ENCODE measurements around the gene MYBPC1. TPM values are rescaled to one million over a fixed set of nuclear protein-coding genes. Genes with fewer than 3 reads are reported as not detected.

MYBPC1 gene
- total and polyA plus RNA-seq, 9 of the 15 experiments (the other 6 are each of a cell fraction or from before 2014, with no cell fraction given) = not detected

DNA sequence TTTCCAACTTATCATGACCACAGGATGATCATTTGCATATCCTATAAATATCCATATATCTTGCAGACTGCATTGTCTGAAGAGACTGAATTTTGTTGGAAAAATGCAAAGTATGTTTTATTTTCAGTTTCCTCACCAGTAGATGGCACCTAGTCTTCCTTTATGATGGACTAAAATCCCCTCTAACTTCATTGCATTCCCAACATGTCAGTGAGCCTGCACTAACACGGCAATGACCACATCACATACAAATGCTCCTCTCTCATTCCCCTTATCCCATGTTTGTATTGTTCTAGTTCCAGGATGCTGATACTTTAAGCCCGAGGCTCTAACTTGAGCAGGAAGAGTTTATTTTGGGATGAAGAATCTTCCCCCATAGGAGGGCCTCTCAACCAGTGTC, 24.7 kb upstream of the MYBPC1 start:
- in situ Hi-C loops (cut with MboI) (no loop called here), intact Hi-C loops (cut with micrococcal nuclease) (loop anchor here (2.0 to 10.0 kb wide), 3 partner anchors 155 to 265 kb away; partner anchors contain the start of gene GNPTAB)
- BruUV-seq (replicated peaks) = no TSS peak
- DNase-seq (ENCODE audit: extremely low read depth in 1 of 4, low spot score in 3 of 4) = peak in 1 of 4 experiments; percentile 10
- Histone ChIP-seq H3K27ac (ENCODE audit: extremely low read depth, low read depth, low read length) (no peak overlapping the region), H3K4me3 (no peak overlapping the region), H3K4me1 (replicated peaks in 1 of 2; ENCODE audit: control insufficient read depth in 2 of 2, insufficient read depth in 2 of 2, low read length in 2 of 2) (no peaks in the 10 kb centered on the region), H3K9me3 (replicated peaks; ENCODE audit: control insufficient read depth, insufficient read depth, low read depth, low read length) (no peaks in the 10 kb centered on the region), H3K4me2 (ENCODE audit: insufficient read depth, low read length) (no peak overlapping the region), H3K9me1 (ENCODE audit: control insufficient read depth, insufficient read depth, low read length) (no peaks in the 10 kb centered on the region), H3K27me3 (ENCODE audit: control insufficient read depth in 2 of 2, insufficient read depth in 2 of 2, low read length in 2 of 2) (peaks cover 18 to 21% of the 10 kb centered on the region in 2 experiments), H2AFZ (ENCODE audit: low read depth, low read length) (no peak overlapping the region), H3K36me3 (ENCODE audit: control insufficient read depth, insufficient read depth, low read length) (no peaks in the 10 kb centered on the region), H3K9ac (ENCODE audit: insufficient read depth in 1 of 2, low read depth in 2 of 2, low read length in 2 of 2) (no peak overlapping the region), H3K79me2 (ENCODE audit: control insufficient read depth, insufficient read depth, low read length) (no peaks in the 10 kb centered on the region), H4K20me1 (replicated peaks; ENCODE audit: control insufficient read depth, insufficient read depth, low read length) (no peaks in the 10 kb centered on the region)
- no peak for TF ChIP-seq TEAD1 (CRISPR knock-in tag; IDR thresholded peaks at IDR 0.05)
- TF ChIP-seq RAD21 (CRISPR knock-in tag; conservative IDR thresholded peaks at IDR 0.05 in 1 of 2, IDR thresholded peaks at IDR 0.05 in 1 of 2) = peak; percentile 28 to 55; a peak in 3 of 4 replicates
- TF ChIP-seq REST (IDR thresholded peaks at IDR 0.05; ENCODE audit: borderline replicate concordance) = 0 out of 2 replicates have a peak, but pooled peaks have one; percentile 25
- TF ChIP-seq REST (CRISPR knock-in tag; IDR thresholded peaks at IDR 0.05; ENCODE audit: low read depth) = no peak
- TF ChIP-seq U2AF1 (optimal IDR thresholded peaks at IDR 0.05; ENCODE audit: low read depth, low read length) = no peak
- TF ChIP-seq ZKSCAN1 (IDR thresholded peaks at IDR 0.05; ENCODE audit: low read depth, low read length) = no peak
- TF ChIP-seq, protein P1, sequence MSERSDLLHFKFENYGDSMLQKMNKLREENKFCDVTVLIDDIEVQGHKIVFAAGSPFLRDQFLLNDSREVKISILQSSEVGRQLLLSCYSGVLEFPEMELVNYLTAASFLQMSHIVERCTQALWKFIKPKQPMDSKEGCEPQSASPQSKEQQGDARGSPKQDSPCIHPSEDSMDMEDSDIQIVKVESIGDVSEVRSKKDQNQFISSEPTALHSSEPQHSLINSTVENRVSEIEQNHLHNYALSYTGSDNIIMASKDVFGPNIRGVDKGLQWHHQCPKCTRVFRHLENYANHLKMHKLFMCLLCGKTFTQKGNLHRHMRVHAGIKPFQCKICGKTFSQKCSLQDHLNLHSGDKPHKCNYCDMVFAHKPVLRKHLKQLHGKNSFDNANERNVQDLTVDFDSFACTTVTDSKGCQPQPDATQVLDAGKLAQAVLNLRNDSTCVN (CRISPR knock-in tag; IDR thresholded peaks at IDR 0.05) = no peak
- no peak for TF ChIP-seq TARDBP (IDR thresholded peaks at IDR 0.05)
- TF ChIP-seq CTCF (IDR thresholded peaks at IDR 0.05 in 2 of 3, conservative IDR thresholded peaks at IDR 0.05 in 1 of 3; ENCODE audit: insufficient read depth in 2 of 3, low read depth in 1 of 3, low read length in 3 of 3) = peak in 2 of 3 experiments; percentile 28 to 43; a peak in 3 of 6 replicates
- ChIA-PET CTCF (ENCODE audit: low intra/inter-chr PET ratio) (no interaction called here), POLR2A (no interaction called here)
- FAIRE-seq = peak; percentile 19
- peak; percentile 49 for ATAC-seq
- 0% methylated on average over 2 of the region's 2 CpGs for WGBS (ENCODE audit: insufficient coverage, low coverage, missing lambda C conversion rate)

Data from K562 (cell line).